Measurements from ENCODE around the gene EPN2.

DNA sequence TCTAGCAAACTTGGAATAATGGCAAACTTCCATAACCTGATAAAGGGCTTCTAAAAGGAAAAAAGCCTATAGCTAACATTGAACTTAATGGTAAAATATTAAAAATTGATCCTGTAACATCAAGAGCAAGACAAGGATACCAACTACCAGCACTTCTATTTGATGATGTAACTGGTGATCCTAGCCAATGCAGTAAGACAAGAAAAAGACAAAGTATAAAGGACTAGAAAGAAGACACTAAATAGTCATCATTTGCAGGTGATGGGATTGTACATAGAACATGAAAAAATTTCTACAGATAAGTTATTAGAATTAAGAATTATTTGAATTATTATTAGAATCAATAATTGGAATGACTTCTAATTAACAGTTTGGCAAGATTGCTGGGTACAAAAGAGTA, 88.4 kb downstream of the EPN2 start:
- TF ChIP-seq BHLHE40 (IDR thresholded peaks at IDR 0.05; ENCODE audit: borderline replicate concordance) (no peak), L3MBTL2 (conservative IDR thresholded peaks at IDR 0.05) (no peak), SUZ12 (IDR thresholded peaks at IDR 0.05) (no peak), FOXK2 (IDR thresholded peaks at IDR 0.05) (no peak), SP1 (IDR thresholded peaks at IDR 0.05) (no peak), ZNF384 (IDR thresholded peaks at IDR 0.05) (no peak), LEF1 (IDR thresholded peaks at IDR 0.05; ENCODE audit: borderline replicate concordance) (no peak), FOXA1 (IDR thresholded peaks at IDR 0.05) (no peak), CTBP1 (IDR thresholded peaks at IDR 0.05; ENCODE audit: borderline replicate concordance) (no peak), NFRKB (IDR thresholded peaks at IDR 0.05) (no peak), ELF4 (IDR thresholded peaks at IDR 0.05) (no peak)
